NT2/D1 (cell line): ENCODE measurements around the gene KCNJ13.

Experiments
- YY1 ChIP-seq: IDR thresholded peaks from 2 replicates; pipeline ENCODE4 v1.6.1; 2011; ENCODE audit not compliant: insufficient read length, insufficient read depth
- ZNF274 ChIP-seq: IDR thresholded peaks from 2 replicates; pipeline ENCODE4 v1.6.1; 2011; ENCODE audit warnings: mild to moderate bottlenecking, low read depth, low read length

GRCh38 chr2:232744963-232745362, 31.4 kb downstream of the KCNJ13 start:
- no peak for TF ChIP-seq YY1
- no peak for TF ChIP-seq ZNF274
